Measurements from ENCODE around the gene EYA4. TPM values are rescaled to one million over a fixed set of nuclear protein-coding genes. Genes with fewer than 3 reads are reported as not detected.
"Not testable (repeated sequence)": the region's sequence is repeated elsewhere in the genome, so short reads cannot be mapped to it uniquely, and the experiment has no call there.

EYA4 gene
- total RNA-seq, 2 experiments from 2014 or later = not detected

DNA sequence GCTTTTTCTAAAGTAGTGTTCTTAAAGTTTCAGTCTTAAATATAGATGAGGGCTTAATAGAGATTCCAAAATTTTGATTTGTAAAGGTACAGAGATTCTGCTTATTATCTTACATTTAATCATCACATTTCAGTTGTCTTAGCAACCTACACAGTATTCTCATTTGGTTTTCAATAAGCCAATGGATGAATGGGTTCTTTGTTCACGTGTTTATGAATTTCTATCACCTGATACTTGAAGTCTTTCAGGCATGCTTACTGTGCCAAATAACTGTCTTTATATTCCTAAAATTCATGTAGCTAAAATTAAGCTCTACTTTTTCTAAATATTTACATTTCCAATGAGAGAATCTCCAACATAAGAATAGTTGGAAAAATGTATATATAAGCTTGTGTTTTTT, 152.7 kb downstream of the EYA4 start:
- no peak overlapping the region for H3K4me3 Mint-ChIP-seq
- H3K9me3 Mint-ChIP-seq (ENCODE audit: low read depth) = no peaks in the 10 kb centered on the region
- no peaks in the 10 kb centered on the region for H3K4me1 Mint-ChIP-seq
- no peaks in the 10 kb centered on the region for H3K27me3 Mint-ChIP-seq
- ATAC-seq (no peak), DNase-seq (no peak)
- H3K36me3 Mint-ChIP-seq = no peaks in the 10 kb centered on the region
- CTCF ChIA-PET = no interaction called here
- H3K27ac Mint-ChIP-seq = no peak overlapping the region

- Mint-ChIP-seq H3K27me3 (no peaks in the 10 kb centered on the region), H3K36me3 (no peaks in the 10 kb centered on the region), H3K27ac (no peak overlapping the region), H3K4me1 (no peaks in the 10 kb centered on the region), H3K9me3 (ENCODE audit: low read depth) (no peaks in the 10 kb centered on the region), H3K4me3 (no peak overlapping the region)
- DNase-seq = no peak
- CTCF ChIA-PET = no interaction called here
- no peak for ATAC-seq
Observed at GRCh38 chr6:133394630-133395029, 153.5 kb downstream of the EYA4 start.

DNA sequence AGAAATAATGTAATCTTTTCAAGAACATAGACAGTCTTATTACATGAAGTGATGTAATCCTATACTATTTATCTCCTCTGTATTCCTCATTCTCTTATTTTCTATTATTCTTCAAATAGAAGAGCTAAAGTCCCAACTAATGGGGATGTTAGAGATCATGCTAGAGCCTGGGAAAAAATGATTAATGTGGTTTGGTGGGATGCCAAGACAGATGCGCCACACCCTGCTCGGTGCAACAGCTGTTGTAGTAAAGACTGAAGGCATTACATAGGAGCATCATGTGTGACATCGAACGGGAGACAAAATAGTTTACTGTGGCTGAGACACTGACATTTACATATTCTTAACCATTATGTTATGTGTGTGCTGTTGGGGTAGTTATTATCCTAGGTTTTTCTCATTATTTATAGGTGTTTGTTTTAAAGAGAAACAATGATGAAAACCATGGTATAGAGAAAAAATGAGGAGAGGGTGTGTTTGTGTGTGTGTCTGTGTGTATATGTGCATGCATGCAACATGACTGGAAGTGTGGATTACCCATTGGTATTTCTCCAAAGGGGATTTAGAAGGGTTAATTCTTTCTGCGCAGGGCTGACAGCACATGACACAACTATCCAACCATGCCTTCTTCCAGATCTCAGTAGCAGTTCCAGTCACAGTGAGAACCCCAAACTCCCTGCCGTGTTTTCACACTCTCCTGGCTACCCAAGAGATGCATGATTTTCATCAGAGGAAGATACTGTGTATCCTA, 155.3 kb downstream of the EYA4 start:
- H3K4me1 Mint-ChIP-seq = no peaks in the 10 kb centered on the region
- ATAC-seq (no peak), DNase-seq (no peak)
- CTCF ChIA-PET = no interaction called here
- no peak overlapping the region for H3K27ac Mint-ChIP-seq
- H3K36me3 Mint-ChIP-seq = no peaks in the 10 kb centered on the region
- no peaks in the 10 kb centered on the region for H3K27me3 Mint-ChIP-seq
- no peaks in the 10 kb centered on the region for H3K9me3 Mint-ChIP-seq (ENCODE audit: low read depth)
- no peak overlapping the region for H3K4me3 Mint-ChIP-seq

- H3K36me3 Mint-ChIP-seq = no peaks in the 10 kb centered on the region
- CTCF ChIA-PET = no interaction called here
- H3K4me3 Mint-ChIP-seq = no peak overlapping the region
- no peaks in the 10 kb centered on the region for H3K27me3 Mint-ChIP-seq
- no peaks in the 10 kb centered on the region for H3K9me3 Mint-ChIP-seq (ENCODE audit: low read depth)
- no peak overlapping the region for H3K27ac Mint-ChIP-seq
- no peak for DNase-seq
- ATAC-seq = no peak
- H3K4me1 Mint-ChIP-seq = no peaks in the 10 kb centered on the region
Observed at GRCh38 chr6:133396984-133397348, 155.8 kb downstream of the EYA4 start.

- H3K4me1 Mint-ChIP-seq; H3K27me3 Mint-ChIP-seq; H3K27ac Mint-ChIP-seq; DNase-seq; H3K4me3 Mint-ChIP-seq; ATAC-seq; H3K36me3 Mint-ChIP-seq; CTCF ChIA-PET; H3K9me3 Mint-ChIP-seq (ENCODE audit: low read depth): not testable (repeated sequence)
Observed at GRCh38 chr6:133397601-133398000, 156.4 kb downstream of the EYA4 start.

DNA sequence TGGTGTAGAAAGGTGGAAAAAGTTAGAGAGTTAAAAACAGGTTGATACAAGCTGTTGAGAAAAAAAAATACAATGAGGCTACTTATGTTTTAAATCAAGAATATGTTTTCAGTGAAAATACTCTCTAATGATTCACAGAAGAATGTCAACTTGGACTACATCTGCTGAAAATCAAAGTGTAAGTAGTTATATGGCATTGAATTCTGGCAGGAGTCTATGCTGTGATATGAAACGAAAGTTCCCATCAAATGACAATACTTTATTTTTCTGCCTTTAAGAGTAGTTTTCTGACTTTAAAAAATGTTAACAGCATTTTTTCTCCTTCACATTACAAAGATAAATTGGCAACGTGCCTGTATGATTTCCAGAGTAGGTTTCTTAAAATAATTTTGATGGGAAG, 158.3 kb downstream of the EYA4 start:
- Mint-ChIP-seq H3K36me3 (no peaks in the 10 kb centered on the region), H3K4me3 (no peak overlapping the region), H3K27me3 (no peaks in the 10 kb centered on the region), H3K4me1 (no peaks in the 10 kb centered on the region), H3K27ac (no peak overlapping the region), H3K9me3 (ENCODE audit: low read depth) (no peaks in the 10 kb centered on the region)
- CTCF ChIA-PET = no interaction called here
- no peak for ATAC-seq
- no peak for DNase-seq

- DNase-seq = no peak
- no peak for ATAC-seq
- Mint-ChIP-seq H3K4me3 (no peak overlapping the region), H3K27ac (no peak overlapping the region), H3K4me1 (no peaks in the 10 kb centered on the region), H3K27me3 (no peaks in the 10 kb centered on the region), H3K9me3 (ENCODE audit: low read depth) (no peaks in the 10 kb centered on the region), H3K36me3 (no peaks in the 10 kb centered on the region)
- CTCF ChIA-PET = no interaction called here
Observed at GRCh38 chr6:133404151-133404550, 163.0 kb downstream of the EYA4 start.

GRCh38 chr6:133404728-133405127, 163.6 kb downstream of the EYA4 start:
- H3K27ac Mint-ChIP-seq = no peak overlapping the region
- H3K4me1 Mint-ChIP-seq = no peaks in the 10 kb centered on the region
- ATAC-seq (no peak), DNase-seq (no peak)
- no peak overlapping the region for H3K4me3 Mint-ChIP-seq
- H3K27me3 Mint-ChIP-seq = no peaks in the 10 kb centered on the region
- H3K36me3 Mint-ChIP-seq = no peaks in the 10 kb centered on the region
- H3K9me3 Mint-ChIP-seq (ENCODE audit: low read depth) = no peaks in the 10 kb centered on the region
- CTCF ChIA-PET = no interaction called here

DNA sequence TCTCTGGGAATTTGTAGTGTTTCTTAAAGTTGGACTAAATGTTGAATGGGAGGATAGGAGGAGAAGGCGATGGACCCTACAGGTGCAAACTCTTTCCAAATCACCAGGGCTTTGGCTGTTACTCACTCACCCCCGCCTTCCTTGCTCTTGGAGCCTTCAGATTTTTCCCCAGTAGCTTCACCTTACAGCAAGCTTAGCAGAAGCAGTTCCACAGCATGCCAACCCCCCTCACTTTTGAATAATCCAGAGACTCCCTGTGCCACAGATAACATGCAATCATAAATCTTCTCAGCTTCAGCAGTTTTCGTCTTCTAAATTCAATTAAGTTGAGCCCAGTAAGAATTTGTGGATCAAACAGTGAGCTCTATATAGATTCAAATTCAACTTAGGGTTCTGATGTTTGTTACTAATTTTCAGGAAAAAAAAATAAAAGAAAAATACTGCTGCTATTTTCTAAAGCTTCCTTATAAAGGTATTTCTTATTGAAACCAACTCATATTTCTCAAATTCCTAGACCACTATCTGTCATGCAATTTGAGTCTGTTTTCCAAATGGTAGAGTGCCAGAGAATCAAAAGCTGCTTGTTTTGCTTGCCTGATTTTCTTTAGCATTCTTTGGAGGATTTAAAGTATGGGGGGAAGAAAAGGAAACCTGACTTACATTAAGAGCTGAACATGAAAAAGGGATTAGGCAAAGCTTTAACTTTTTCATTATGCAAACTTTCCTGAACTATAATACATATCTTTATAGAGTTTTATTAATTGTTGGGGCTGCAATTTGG, 166.4 kb downstream of the EYA4 start:
- CTCF ChIA-PET = interaction anchor here (1.5 kb wide), 1 partner anchor 10 kb away, joined by 3 read pairs; no protein-coding TSS in a partner anchor
- H3K27ac Mint-ChIP-seq = no peak overlapping the region
- no peak for DNase-seq
- no peaks in the 10 kb centered on the region for H3K9me3 Mint-ChIP-seq (ENCODE audit: low read depth)
- H3K4me3 Mint-ChIP-seq = no peak overlapping the region
- no peaks in the 10 kb centered on the region for H3K4me1 Mint-ChIP-seq
- no peaks in the 10 kb centered on the region for H3K27me3 Mint-ChIP-seq
- no peak for ATAC-seq
- no peaks in the 10 kb centered on the region for H3K36me3 Mint-ChIP-seq

GRCh38 chr6:133408132-133408531, 167.0 kb downstream of the EYA4 start:
- H3K4me1 Mint-ChIP-seq = no peaks in the 10 kb centered on the region
- H3K9me3 Mint-ChIP-seq (ENCODE audit: low read depth) = no peaks in the 10 kb centered on the region
- no peak for DNase-seq
- CTCF ChIA-PET = interaction anchor here (1.5 kb wide), 1 partner anchor 10 kb away, joined by 3 read pairs; no protein-coding TSS in a partner anchor
- H3K27me3 Mint-ChIP-seq = no peaks in the 10 kb centered on the region
- no peak overlapping the region for H3K4me3 Mint-ChIP-seq
- no peak overlapping the region for H3K27ac Mint-ChIP-seq
- ATAC-seq = no peak
- no peaks in the 10 kb centered on the region for H3K36me3 Mint-ChIP-seq

DNA sequence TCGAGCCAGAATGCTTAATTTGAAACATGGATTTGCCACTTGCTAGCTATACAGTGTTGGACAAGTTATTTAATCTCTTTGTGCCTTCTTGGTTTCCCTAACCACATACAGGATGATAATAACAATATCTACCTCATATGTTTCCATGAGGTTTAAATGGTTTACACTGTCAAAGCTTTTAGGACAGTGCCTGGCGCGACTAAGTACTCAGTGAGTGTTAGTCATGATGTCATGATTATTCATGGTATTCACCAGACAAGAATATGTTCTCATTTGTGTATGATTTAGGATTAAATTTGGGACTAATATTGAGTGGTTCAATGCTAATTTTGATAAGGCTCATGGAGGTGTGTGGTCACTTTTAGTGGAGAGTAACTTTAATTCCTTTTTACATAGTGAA, 167.4 kb downstream of the EYA4 start:
- H3K27me3 Mint-ChIP-seq = no peaks in the 10 kb centered on the region
- no peaks in the 10 kb centered on the region for H3K4me1 Mint-ChIP-seq
- DNase-seq (no peak), ATAC-seq (no peak)
- no peaks in the 10 kb centered on the region for H3K9me3 Mint-ChIP-seq (ENCODE audit: low read depth)
- H3K36me3 Mint-ChIP-seq = no peaks in the 10 kb centered on the region
- H3K4me3 Mint-ChIP-seq = no peak overlapping the region
- CTCF ChIA-PET = no interaction called here
- H3K27ac Mint-ChIP-seq = no peak overlapping the region

DNA sequence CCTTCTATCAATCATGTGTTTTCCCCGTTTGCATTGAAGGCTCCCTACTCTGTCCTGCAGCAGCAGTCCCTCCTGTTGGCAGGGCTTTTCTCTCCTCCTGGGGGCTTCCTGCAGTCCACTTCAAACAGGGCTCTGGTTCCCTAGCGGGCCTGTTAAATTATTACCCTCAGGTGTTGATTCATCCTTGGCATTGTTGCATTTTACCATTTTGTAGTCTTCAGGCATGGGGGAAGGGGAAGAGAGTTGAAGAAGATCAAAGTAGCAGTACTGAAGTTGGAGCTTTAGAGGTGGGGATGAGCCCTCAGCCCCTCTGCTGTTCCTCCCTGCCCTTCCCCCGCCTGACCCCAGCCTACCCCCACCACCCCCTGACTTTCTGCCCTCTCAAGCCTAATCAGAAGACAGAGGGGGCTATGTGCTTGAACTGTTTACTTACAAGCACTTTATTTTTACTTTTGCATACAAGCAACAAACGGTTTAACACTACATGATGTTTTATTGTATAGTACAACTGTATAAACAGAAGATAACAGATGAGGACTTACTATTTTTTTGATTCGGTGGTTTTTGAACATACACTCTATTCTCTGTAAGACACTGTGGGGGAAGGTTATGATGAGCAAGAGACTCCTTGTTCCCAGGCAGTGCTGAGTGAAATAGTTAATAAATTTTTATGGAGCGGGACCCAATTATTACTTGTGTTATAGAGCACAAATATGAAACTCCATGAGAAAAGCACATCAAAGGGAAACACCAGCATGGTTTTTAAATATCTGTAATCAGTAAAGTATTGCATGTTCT, 169.7 kb downstream of the EYA4 start:
- Mint-ChIP-seq H3K27ac (no peak overlapping the region), H3K4me3 (no peak overlapping the region), H3K36me3 (no peaks in the 10 kb centered on the region), H3K9me3 (ENCODE audit: low read depth) (no peaks in the 10 kb centered on the region), H3K4me1 (no peaks in the 10 kb centered on the region), H3K27me3 (no peaks in the 10 kb centered on the region)
- DNase-seq (no peak), ATAC-seq (no peak)
- CTCF ChIA-PET = no interaction called here

- no peak overlapping the region for H3K4me3 Mint-ChIP-seq
- H3K9me3 Mint-ChIP-seq (ENCODE audit: low read depth) = no peaks in the 10 kb centered on the region
- H3K27me3 Mint-ChIP-seq = no peaks in the 10 kb centered on the region
- DNase-seq (no peak), ATAC-seq (no peak)
- CTCF ChIA-PET = no interaction called here
- H3K36me3 Mint-ChIP-seq = no peaks in the 10 kb centered on the region
- no peak overlapping the region for H3K27ac Mint-ChIP-seq
- H3K4me1 Mint-ChIP-seq = no peaks in the 10 kb centered on the region
Observed at GRCh38 chr6:133411757-133412156, 170.6 kb downstream of the EYA4 start.

GRCh38 chr6:133415262-133415661, 174.1 kb downstream of the EYA4 start:
- Mint-ChIP-seq H3K36me3 (no peaks in the 10 kb centered on the region), H3K9me3 (ENCODE audit: low read depth) (no peaks in the 10 kb centered on the region), H3K4me3 (no peak overlapping the region), H3K27ac (no peak overlapping the region), H3K27me3 (no peaks in the 10 kb centered on the region), H3K4me1 (no peaks in the 10 kb centered on the region)
- ATAC-seq (no peak), DNase-seq (no peak)
- CTCF ChIA-PET = no interaction called here

Data from activated CD8-positive, alpha-beta memory T cell treated with anti-CD3 and anti-CD28 coated beads, Interleukin-2, amount 10 ng/mL, durations not matched to agents 7 days and 5 days (primary cell).